Stimulated activated CD4-positive, alpha-beta T cell treated with anti-CD3 and anti-CD28 coated beads, Interleukin-12 subunit alpha, Interleukin-12 subunit beta, amount 100 ng/mL, for 4 hours (primary cell): Measurements from ENCODE around the gene DUSP14.
"Not testable (repeated sequence)": the region's sequence is repeated elsewhere in the genome, so short reads cannot be mapped to it uniquely, and the experiment has no call there.

Source experiments
- DNase-seq: peaks from one replicate; pipeline ENCODE4 v3.0.0-alpha.2; 2020

DUSP14 gene

DNA sequence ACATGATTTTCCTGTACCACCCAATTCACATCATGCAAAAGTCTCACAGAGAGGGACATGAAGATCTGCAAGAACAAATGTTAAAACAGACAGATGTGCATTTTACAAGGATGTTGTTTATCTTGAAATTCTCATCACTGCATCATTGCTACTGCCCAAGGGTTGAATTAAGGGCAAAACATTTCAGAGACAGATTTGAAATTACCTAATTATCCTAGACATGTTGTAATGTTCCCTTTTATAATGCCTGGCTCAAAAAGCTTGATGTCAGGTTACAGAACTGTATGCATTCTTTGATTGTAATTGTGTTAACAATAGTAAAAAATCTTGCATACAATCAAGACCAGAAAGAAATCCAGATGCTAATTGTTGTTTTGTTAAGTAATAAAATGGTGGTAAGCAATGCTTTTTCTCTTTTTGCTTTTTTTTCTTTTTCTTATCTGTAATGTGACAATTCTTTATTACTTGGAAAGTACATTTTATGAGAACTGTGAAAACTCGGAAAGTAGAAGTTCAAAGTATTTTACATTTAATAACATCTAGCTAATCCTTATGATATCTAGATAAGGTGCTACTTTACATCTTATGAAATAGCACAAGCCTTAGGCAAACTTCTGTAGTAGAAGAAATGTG is 3.6 kb upstream of the DUSP14 start:
- DNase-seq = no peak

DNA sequence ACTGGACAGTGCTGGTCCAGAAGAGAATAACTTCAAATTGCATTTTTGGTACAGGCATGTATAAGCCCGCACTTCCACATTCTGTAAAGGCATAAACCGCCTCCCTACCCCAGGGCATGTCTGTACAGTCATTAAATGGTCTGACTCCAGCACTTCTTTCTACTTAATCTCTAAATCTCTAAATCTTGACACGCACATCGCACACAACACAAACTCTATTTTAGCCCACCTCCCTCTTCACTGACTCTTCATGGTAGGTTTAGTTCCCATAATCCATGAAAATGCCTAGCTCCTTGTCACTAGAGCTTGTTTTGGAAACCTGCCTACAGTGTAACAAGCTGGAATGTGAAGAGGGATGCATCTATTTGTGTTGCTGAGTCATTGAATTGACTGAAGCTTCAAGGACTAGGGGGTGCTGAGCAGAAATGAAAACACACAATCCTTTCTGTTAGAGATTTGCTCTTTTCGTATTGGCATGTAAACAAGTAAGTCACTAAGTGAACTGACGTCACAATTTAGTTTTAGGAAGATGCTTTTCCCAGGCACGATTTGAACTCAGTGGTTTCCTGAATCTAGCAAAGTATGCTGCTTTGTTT is 1.6 kb upstream of the DUSP14 start:
- DNase-seq = no peak

DNA sequence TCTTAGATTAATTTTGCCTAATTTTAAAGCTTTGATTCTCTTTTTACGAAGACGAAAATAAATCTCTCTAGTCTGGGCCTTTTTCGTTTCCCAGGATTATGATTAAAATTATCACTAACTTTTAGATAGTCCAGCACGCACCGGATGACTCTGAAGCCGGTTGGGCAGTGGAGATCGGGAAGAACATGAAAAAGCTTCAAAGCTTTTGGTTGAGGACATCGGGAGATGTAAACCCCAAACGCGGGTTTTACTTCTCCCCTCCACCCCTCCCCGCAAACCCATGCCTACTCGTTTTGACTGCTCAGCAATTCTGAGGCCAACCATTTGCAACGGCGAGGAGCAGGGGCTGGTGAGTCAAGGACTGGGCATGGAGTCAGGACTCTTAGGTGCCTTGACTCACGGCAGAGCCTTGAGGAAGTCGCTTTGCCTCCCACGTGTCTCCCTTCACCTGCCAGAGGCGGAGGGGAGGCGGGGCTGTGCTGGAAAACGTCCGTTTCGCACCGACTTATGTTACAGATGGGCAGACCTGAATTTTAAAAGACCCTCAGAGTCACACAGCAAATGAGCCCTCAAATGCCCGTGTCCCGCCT is 989 bp upstream of the DUSP14 start:
- DNase-seq = peak; percentile 55

DNA sequence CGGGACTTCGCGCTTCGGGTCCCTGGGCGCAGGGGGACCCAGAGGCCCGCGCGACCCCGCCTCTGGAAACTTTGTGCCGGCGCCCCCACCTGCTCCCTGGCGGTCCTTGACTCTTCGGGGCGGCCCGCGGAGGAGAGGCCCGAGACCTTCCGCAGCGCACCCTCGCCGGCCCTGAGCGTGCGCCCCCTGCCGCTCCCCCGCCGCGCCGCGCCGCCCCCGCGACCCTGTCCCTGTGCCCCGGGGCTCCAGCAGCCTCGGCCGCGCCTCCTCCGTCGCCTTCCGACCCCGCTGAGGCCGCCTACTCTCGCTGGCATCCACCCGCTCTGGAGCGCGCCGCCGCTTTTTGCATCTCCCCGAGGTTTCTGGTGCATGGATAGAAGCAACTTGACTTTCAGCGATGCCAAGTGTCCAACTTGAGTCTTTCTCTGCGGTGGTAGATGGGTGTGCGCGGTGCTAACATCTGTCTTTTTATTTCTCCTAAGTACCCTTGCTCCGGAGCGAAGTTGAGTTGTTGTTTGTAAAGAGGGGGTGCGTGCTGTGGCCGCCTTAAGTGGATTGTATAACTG is 414 bp downstream of the DUSP14 start:
- peak; percentile 72 for DNase-seq

DNA sequence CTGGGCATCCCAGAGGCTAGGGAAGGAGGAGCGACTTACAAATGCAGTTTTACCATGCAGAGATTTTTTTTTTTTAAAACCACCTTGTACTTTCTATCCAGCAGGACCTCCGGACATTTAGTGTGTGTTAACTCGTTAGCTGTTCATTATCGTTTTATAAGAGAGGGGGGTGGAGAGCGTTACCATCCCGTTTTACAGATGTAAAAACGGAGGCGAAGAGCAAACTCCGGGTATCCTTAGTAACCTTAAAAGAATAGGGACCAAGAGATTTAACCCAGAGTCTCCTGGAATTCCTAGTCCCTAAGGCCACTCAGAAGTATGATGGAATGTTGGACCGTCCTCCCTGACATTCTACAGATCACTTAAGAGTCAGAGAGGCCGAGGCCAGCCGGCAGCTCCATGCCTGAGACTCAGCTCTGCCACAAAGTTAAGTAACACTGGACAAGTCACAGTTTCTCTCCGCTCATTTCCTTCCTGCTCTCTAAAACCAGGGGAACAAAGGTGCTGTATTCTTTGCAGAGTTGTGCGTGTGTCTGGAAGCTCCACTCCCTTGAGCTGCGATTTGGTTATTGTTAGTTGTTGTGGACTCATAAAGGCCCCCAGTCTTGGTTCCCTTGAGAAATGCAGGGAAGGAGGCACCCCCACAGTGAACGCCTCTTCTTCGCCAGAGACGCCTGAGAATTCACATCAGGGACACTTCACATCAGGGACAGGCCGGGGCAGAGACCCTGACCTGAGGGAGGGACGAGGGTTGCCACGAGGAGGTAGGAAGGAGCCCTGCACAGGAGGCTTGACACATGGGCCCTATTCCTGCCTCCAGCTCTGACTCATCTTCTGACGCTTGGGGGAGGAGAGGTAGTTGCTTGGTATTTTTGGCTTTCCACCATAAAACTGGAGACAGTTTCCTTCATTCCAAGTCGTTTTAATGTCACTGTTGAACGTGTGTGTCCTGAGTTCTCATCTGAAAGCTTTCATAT is 1.2 kb downstream of the DUSP14 start:
- no peak for DNase-seq

DNA sequence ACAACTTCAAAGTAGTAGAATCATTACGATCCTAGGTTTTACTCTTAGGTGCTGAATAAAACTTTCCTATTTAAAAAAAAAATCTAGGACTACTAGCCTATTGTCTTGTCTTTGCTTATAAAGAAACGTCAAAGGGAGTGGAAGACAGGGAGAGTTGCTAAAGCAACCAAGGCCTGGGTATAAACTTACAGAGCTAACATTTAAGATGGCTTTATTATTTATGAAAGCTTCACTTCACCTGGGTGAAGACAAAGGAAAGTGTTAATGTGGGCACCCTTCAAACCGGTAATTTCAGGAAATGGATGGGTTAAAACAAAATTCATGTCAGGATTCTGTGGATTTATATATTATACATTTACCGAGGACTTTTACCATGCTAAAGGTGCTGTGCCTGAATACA is 2.5 kb downstream of the DUSP14 start:
- no peak for DNase-seq

DNA sequence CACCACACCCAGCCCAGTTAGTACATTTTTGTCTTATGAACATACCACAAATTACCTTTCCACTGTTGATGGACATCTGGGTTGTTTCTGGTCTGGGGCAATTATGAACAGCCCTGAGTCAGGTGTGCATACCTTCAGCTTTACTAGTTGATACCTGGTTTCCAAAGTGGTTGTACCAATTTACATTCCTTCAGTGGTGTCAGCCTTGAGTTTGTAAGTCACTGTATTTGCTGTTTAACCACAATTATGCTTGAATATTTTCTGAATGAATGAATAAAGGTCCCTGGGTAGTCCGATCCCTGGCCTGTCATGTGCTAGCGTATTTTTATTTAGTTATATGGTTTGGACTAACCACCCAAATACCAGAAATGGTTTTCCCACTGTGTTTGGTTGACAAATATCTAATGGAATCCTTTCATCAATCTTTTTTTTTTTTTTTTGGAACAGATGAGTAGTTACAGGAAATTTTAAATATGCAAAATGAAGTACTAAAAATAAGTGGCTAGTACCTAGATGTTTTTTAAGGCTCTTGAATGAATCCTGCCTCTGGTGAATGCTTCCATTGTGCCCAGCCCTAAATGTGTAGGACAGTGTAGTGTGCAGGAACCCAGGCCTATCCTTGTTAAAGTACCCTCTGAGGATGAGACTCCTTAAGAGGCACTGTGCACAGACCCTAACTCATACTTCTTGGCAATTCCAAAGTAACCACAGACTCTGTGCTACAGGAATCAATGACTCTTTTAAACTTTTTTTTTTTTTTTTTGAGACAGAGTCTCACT is 3.7 kb downstream of the DUSP14 start:
- no peak for DNase-seq

DNA sequence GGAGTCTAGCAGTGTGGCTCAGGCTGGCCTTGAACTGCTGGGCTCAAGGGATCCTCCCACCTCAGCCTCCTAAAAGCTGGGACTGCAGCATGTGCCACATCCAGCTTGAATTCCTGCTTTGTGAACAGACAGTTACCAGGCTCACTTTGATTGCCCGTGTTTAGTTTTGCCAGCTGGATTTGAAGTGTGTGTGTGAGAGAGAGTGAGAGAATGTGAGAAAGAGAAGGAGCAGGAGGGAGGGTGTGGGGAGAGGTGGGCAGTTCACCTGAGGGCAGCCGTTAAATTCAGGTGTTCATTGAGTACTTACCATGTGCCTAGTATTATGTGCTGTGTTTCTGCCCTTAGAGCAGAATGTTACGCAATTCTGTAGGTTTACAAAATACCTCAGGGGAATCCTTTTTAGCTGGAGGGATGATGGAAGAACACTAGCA is 4.7 kb downstream of the DUSP14 start:
- DNase-seq = no peak

DNA sequence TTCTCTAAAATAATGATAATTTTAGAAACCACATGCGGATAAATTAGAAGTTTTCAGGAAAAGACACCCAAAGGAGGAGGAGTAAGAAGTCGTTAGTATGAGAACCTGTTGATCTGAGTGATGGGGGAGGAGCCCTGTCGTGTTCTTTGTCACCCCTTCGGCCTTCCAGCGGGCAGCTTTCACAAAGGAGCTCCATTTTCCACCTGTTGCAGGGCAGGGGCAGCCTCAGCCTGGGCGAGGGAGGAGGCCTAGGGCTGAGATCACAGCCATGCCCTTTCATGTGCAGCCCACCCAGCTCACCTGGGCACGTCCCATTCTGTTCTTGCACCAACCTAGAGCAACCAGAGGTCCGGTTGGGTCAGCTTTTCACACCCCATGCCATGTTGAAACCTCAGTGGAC is 5.3 kb downstream of the DUSP14 start:
- no peak for DNase-seq

DNA sequence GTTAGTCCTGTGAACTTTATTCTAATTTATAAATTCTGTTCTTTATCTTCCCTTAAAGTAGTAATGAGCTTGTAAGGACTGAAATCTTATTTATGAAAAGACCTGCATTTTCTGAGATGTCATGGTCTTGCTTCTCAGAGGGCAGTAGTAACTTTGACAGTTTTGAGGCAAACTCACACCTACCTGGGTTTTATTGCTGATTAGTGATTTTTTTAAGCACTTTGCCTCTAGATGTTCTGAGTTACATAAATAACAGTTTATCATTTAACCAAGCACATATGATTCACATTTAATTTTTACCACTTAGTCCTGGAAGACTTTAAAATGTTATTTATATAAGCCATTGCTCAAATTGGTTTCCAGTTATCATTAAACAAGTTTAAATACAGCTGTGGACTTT is 10.7 kb downstream of the DUSP14 start:
- no peak for DNase-seq

DNA sequence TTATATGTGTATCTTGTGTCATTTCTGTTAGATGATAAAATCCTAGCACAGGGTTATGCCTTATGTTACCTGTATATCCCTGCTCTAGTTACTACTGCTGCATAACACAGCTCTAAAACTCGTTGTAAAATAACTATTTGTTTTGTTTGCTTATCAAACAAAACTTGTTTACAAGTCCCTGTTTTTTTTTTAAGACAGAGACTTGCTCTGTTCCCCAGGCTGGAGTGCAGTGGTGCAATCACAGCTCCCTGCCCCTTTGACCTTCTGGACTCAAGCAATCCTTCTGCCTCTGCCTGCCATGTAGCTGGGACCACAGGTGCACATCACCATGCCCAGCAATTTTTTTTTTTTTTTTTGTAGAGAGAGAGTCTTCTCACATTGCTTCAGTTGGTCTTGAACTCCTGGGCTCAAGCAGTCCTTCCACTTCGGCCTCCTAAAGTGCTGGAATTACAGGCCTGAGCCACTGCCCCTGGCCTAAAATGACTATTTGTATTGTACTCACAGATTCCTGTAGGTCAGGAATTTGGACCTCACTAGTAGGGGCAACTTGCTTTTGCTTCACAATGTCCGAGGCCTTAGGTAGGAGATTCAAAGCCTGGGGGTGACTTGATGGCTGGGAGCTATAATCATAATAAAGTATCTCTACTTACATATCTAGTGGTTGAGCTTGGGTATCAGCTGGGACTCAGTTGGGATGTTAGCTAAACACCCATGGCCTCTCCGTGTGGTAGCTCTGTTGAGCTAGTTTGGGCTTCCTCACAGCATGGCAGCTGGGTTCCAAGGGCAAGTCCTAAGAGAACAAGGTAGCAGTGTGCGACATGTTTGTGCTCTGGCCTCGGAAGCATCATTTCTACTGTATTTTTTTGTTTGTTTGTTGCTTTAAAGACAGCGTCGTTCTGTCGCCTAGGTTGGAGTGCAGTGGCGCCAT is 12.6 kb downstream of the DUSP14 start:
- DNase-seq = no peak

DNA sequence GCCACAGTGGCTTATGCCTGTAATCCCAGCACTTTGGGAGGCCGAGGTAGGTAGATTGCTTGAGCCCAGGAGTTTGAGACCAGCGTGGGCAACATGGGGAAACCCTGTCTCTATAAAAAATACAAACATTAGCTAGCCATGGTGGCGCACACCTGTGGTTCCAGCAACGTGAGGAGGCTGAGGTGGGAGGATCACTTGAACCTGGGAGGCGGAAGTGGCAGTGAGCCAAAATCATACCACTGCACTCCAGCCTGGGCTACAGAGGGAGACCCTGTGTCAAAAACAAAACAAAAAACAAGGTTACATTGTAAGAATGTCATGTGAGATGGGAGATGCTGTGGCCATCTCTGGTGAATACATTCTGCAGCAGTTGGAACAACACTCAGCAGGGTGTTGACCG is 13.5 kb downstream of the DUSP14 start:
- no peak for DNase-seq

DNA sequence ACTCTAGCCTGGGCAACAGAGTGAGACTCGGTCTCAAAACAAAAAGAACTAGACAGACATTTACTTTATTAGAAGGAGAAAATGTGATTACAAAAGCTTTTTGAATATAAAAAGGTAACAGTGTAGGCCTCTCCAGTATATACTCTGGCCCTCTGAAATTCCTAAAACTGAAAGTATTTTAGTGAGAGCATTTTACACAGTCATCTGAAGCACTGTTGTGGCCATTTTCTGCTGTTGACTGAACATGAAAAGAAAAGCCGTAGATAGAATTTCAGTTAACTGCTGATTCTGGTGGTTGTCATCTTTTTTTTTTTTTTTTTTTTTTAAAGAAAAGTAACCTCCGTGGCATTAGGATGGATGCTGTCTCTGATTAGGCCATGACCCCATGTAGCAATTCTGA is 15.6 kb downstream of the DUSP14 start:
- DNase-seq = no peak

DNA sequence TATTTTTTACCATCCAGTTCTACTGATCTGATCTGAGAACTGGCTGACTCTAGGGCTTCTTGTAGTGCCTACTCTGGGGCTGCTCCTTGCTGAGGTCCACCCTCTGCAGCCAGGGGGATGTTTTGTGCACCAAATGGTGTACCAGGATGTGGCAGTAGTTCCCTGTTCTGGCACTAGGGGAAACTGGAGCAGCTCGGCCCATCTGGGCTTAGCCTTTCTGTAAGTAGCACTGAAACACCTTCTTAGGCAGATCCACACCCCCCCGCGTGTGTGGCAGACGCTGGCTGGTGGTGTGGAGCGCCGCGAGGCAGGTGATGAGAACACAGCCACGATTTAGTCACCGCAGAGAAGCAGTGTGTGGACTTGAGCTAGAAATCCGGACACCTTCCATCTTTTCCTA is 17.0 kb downstream of the DUSP14 start:
- DNase-seq = no peak

DNA sequence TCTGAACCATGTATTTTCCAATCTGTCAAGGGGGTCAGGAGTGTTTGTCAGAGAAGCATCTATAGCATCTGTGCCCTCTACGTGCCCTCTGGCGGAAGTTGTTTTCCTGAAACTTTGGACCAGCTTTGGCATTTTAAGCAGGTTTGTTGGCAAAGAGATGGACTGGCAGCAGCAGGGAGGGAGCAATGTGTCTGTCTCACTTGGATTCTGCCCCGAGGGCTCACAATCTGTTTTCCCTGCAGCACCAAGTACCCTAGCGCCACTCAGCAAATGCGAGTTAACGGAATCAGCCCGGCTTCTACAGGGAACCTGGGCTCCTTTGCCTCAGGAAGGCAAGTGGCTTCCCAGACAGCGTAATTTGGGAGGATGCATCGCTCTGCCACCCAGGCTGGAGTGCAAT is 17.4 kb downstream of the DUSP14 start:
- DNase-seq = no peak

DNA sequence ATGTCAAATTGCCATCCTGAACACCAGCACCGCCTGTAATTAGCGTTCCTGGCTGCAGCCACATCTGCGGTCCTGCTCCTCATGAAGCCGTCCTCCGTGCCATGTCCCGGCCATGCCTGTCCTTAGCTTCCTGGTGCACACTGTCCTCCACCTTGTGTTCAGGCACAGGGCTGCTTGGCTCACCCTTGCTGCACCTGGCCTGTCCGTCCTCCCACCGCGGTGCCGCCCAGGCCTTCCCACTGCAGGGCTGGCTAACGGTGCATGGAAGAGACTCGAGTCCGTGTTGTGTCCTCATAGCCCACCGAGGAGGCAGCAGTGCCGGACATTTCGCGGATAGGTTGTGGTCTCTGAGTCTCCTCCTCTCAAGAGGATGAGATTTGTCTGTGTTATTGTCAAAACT is 20.4 kb downstream of the DUSP14 start:
- DNase-seq = no peak

DNA sequence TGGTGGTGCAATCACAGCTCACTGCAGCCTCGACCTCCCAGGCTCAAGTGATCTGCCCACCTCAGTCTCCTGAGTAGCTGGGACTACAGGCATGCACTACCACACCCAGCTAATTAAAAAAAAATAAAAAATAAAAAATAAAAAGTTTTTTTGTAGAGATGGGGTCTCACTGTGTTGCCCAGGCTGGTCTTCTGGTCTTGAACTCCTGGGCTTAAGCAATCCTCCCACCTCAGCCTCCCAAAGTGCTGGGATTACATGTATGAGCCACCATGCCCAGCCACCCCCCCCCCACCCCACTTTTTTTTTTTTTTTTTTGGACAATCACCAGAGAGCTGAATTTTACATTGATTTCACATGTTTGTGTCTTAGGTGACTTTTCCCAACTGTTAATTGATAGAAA is 22.0 kb downstream of the DUSP14 start:
- DNase-seq = not testable (repeated sequence)

DNA sequence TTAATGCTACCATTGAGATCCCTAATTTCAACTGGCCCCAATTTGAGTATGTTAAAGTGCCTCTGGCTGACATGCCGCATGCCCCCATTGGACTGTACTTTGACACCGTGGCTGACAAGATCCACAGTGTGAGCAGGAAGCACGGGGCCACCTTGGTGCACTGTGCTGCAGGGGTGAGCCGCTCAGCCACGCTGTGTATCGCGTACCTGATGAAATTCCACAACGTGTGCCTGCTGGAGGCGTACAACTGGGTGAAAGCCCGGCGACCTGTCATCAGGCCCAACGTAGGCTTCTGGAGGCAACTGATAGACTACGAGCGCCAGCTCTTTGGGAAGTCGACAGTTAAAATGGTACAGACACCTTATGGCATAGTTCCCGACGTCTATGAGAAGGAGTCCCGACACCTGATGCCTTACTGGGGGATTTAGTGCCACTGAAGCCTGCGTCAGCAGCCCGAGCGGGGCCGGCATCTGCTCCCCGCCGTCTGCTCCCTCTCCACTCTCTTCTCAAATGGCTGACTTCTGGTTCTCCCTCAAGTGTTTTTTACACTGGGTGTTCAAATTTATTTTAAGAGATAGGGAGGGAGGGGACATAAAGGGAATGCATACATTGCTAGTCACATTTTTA is 22.9 kb downstream of the DUSP14 start:
- no peak for DNase-seq

DNA sequence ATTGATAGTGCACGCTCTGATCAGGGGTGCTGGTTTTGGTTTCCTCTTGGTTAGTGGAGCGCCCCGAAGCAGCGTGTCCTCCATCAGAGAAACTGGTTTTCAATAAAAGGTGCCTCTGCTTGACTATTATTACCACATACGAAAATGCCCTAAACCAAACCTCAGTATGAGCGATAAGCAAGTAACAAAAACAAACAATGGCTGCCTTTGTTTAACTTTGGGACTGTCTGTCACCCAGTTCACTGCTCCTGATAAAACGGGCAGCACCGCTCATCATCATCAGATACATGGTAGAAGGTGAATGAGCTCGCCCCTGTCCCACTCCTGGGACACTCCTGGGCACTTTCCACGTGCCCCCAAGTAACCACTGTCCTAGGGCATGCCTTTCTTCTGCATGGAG is 24.0 kb downstream of the DUSP14 start:
- no peak for DNase-seq

DNA sequence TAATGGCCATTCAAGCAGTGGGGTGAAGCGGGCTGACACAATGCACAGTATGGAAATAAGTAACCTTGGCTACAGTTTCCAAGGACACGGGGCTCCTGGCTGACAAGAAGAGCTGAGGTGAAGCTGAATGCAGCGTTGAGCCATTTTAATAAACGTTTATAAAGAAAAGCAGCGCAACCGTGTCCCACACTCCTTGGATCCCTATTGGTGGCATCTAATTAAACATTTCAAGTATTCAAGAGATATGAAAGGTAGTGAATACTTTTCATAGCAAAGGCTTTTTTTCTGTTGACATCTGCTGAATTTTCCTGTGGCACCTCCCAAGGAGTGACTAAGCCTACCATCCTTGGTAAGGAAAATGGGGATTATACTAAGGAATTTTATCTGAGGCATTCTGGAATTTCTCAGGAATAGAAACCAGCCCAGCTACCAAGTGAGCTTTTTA is 26.5 kb downstream of the DUSP14 start:
- DNase-seq = no peak

DNA sequence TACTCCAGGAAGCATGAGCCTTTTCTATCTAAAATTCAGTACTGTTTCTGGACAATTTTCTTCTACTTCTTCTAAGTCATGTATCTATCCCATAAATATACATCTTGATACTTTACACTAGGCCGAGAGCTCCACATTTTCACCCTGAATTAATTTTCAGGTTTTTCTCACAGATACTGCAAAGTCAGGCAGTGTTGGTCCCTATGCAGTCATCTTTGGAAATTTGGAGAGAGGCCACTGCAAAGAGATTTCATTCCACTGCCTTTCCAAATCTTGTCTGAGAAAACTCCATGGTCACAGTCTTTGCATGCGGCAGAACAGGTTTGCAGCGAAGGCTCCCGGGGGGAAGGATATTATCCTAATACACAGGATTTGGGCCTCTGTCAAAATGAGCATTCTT is 28.2 kb downstream of the DUSP14 start:
- no peak for DNase-seq
